Measurements from ENCODE around the gene COL26A1. TPM values are rescaled to one million over a fixed set of nuclear protein-coding genes. Genes with fewer than 3 reads are reported as not detected.

Gene COL26A1
- total RNA-seq, 2 experiments from 2014 or later: not detected

- intact Hi-C loops (cut with micrococcal nuclease; ENCODE audit: unreplicated experiment): no loop called here
- ChIA-PET CTCF (ENCODE audit: unreplicated experiment) (no interaction called here), POLR2A (interaction anchor here (0.6 to 1.2 kb wide), 2 partner anchors 8 to 603 kb away, joined by 3 to 4 read pairs; no protein-coding TSS in a partner anchor)
- peaks cover 1% of the 10 kb centered on the region; the same call in 1 of the 2 replicates for H3K9me3 ChIP-seq (ENCODE audit: low read length)
- no peak overlapping the region for H3K4me2 ChIP-seq (ENCODE audit: low read length)
- TF ChIP-seq CTCF (conservative IDR thresholded peaks at IDR 0.05; ENCODE audit: low read length): no peak
- TF ChIP-seq EZH2phosphoT487 (IDR thresholded peaks at IDR 0.05; ENCODE audit: borderline replicate concordance, low read depth, low read length): no peak
- H4K20me1 ChIP-seq (ENCODE audit: insufficient read depth, low read length): no peaks in the 10 kb centered on the region
- no peaks in the 10 kb centered on the region for H3K9me2 ChIP-seq (ENCODE audit: insufficient read depth, low read length)
- no peak overlapping the region for H3K4me3 ChIP-seq (ENCODE audit: low read depth, low read length, poor library complexity, severe bottlenecking)
- no peaks in the 10 kb centered on the region for H3K79me2 ChIP-seq (ENCODE audit: insufficient read depth, low read depth, low read length)
- no peak overlapping the region for H3K27ac ChIP-seq (ENCODE audit: low read depth, low read length, poor library complexity, severe bottlenecking)
- DNase-seq (ENCODE audit: low spot score): no peak
- no peak overlapping the region for H2AFZ ChIP-seq (ENCODE audit: low read length)
- BruUV-seq (replicated peaks): no TSS peak
- H3K36me3 ChIP-seq (ENCODE audit: insufficient read depth, low read length): no peaks in the 10 kb centered on the region
- no peaks in the 10 kb centered on the region for H3K4me1 ChIP-seq (ENCODE audit: insufficient read depth, low read length, poor library complexity, severe bottlenecking)
Measured at GRCh38 chr7:101567230-101567629, 204.6 kb downstream of the COL26A1 start.

GRCh38 chr7:101572156-101572555 lies 209.5 kb downstream of the COL26A1 start:
- Histone ChIP-seq H3K79me2 (ENCODE audit: insufficient read depth, low read depth, low read length) (no peaks in the 10 kb centered on the region), H3K9me2 (ENCODE audit: insufficient read depth, low read length) (no peaks in the 10 kb centered on the region), H2AFZ (ENCODE audit: low read length) (no peak overlapping the region), H3K36me3 (ENCODE audit: insufficient read depth, low read length) (no peaks in the 10 kb centered on the region), H3K4me2 (ENCODE audit: low read length) (no peak overlapping the region), H3K4me3 (ENCODE audit: low read depth, low read length, poor library complexity, severe bottlenecking) (no peak overlapping the region), H3K4me1 (ENCODE audit: insufficient read depth, low read length, poor library complexity, severe bottlenecking) (peaks cover 20% of the 10 kb centered on the region), H4K20me1 (ENCODE audit: insufficient read depth, low read length) (no peaks in the 10 kb centered on the region), H3K27ac (ENCODE audit: low read depth, low read length, poor library complexity, severe bottlenecking) (no peak overlapping the region), H3K9me3 (ENCODE audit: low read length) (peaks cover 18% of the 10 kb centered on the region; the same call in 1 of the 2 replicates)
- BruUV-seq (replicated peaks): no TSS peak
- TF ChIP-seq EZH2phosphoT487 (IDR thresholded peaks at IDR 0.05; ENCODE audit: borderline replicate concordance, low read depth, low read length) (no peak), CTCF (conservative IDR thresholded peaks at IDR 0.05; ENCODE audit: low read length) (no peak)
- no peak for DNase-seq (ENCODE audit: low spot score)
- ChIA-PET POLR2A (no interaction called here), CTCF (ENCODE audit: unreplicated experiment) (no interaction called here)
- intact Hi-C loops (cut with micrococcal nuclease; ENCODE audit: unreplicated experiment): no loop called here

GRCh38 chr7:101575168-101575567 lies 212.5 kb downstream of the COL26A1 start:
- POLR2A ChIA-PET: interaction anchor here (0.5 to 1.3 kb wide), 6 partner anchors 8 to 468 kb away, joined by 3 to 5 read pairs (median 4); no protein-coding TSS in a partner anchor
- peaks cover 20% of the 10 kb centered on the region for H3K4me1 ChIP-seq (ENCODE audit: insufficient read depth, low read length, poor library complexity, severe bottlenecking)
- BruUV-seq (replicated peaks): no TSS peak

More at GRCh38 chr7:101575168-101575567, 212.5 kb downstream of the COL26A1 start:
- Histone ChIP-seq H3K4me3 (ENCODE audit: low read depth, low read length, poor library complexity, severe bottlenecking) (peak overlapping the region; percentile 46), H3K36me3 (ENCODE audit: insufficient read depth, low read length) (no peaks in the 10 kb centered on the region), H2AFZ (ENCODE audit: low read length) (peak overlapping the region; percentile 94), H3K79me2 (ENCODE audit: insufficient read depth, low read depth, low read length) (no peaks in the 10 kb centered on the region), H3K9me2 (ENCODE audit: insufficient read depth, low read length) (no peaks in the 10 kb centered on the region), H3K9me3 (ENCODE audit: low read length) (peaks cover 18% of the 10 kb centered on the region; the same call in 1 of the 2 replicates), H4K20me1 (ENCODE audit: insufficient read depth, low read length) (no peaks in the 10 kb centered on the region), H3K27ac (ENCODE audit: low read depth, low read length, poor library complexity, severe bottlenecking) (peak overlapping the region; percentile 53), H3K4me2 (ENCODE audit: low read length) (peak overlapping the region; percentile 63)
- TF ChIP-seq EZH2phosphoT487 (IDR thresholded peaks at IDR 0.05; ENCODE audit: borderline replicate concordance, low read depth, low read length): no peak
- no peak for TF ChIP-seq CTCF (conservative IDR thresholded peaks at IDR 0.05; ENCODE audit: low read length)
- intact Hi-C loops (cut with micrococcal nuclease; ENCODE audit: unreplicated experiment): no loop called here
- CTCF ChIA-PET (ENCODE audit: unreplicated experiment): no interaction called here
- peak; percentile 78 for DNase-seq (ENCODE audit: low spot score)

Data from OCI-LY7 (cell line).